ENCODE results near the gene ZYX. TPM values are rescaled to one million over a fixed set of nuclear protein-coding genes. Genes with fewer than 3 reads are reported as not detected.

ZYX gene
- polyA plus RNA-seq, 2 of the 4 experiments (the other 2 are of a cell fraction), result 13.3 to 109 TPM

GRCh38 chr7:143360788-143361551, 20.2 kb upstream of the ZYX start:
- ChIA-PET POLR2A (no interaction called here), CTCF (interaction anchor here (1.1 to 1.7 kb wide), 2 partner anchors 18 to 20 kb away, joined by 4 to 7 read pairs; no protein-coding TSS in a partner anchor)
- no peak for DNase-seq (ENCODE audit: low read depth in 1 of 2, low spot score in 1 of 2)
- TF ChIP-seq HOXB5 (CRISPR knock-in tag; IDR thresholded peaks at IDR 0.05), result no peak
- TF ChIP-seq RCOR1 (IDR thresholded peaks at IDR 0.05; ENCODE audit: low read depth, low read length), result no peak
- no peak for TF ChIP-seq RFX5 (IDR thresholded peaks at IDR 0.05)
- no peak for TF ChIP-seq HDAC2 (IDR thresholded peaks at IDR 0.05)
- no peak for TF ChIP-seq SMC3 (IDR thresholded peaks at IDR 0.05)
- no peak for TF ChIP-seq ZSCAN20 (CRISPR knock-in tag; IDR thresholded peaks at IDR 0.05)
- no peak for TF ChIP-seq FOSL2 (IDR thresholded peaks at IDR 0.05)
- no peak for TF ChIP-seq FOSL2 (CRISPR knock-in tag; IDR thresholded peaks at IDR 0.05)
- TF ChIP-seq FOSB (CRISPR knock-in tag; IDR thresholded peaks at IDR 0.05), result no peak
- TF ChIP-seq RNF2 (IDR thresholded peaks at IDR 0.05; ENCODE audit: borderline replicate concordance, low read depth), result no peak
- TF ChIP-seq E2F6 (IDR thresholded peaks at IDR 0.05; ENCODE audit: borderline replicate concordance, low read depth), result no peak
- TF ChIP-seq ZC3H11A (IDR thresholded peaks at IDR 0.05), result no peak
- TF ChIP-seq NR3C1 (IDR thresholded peaks at IDR 0.05), result no peak
- TF ChIP-seq TP53 (CRISPR knock-in tag; IDR thresholded peaks at IDR 0.05), result no peak
- no peak for TF ChIP-seq MAFK (IDR thresholded peaks at IDR 0.05; ENCODE audit: partially characterized antibody)
- no peak for TF ChIP-seq NPAS2 (CRISPR knock-in tag; IDR thresholded peaks at IDR 0.05; ENCODE audit: borderline replicate concordance)
- no peaks in the 10 kb centered on the region for H3K9me3 ChIP-seq
- peak overlapping the region; percentile 54 for H3K4me3 ChIP-seq
- ATAC-seq, result no peak
- WGBS (ENCODE audit: missing lambda C conversion rate), result 59% methylated on average over 14 of the region's 19 CpGs
- H3K4me2 ChIP-seq, result peak overlapping the region; percentile 94
- FAIRE-seq, result no peak
- peaks cover 5% of the 10 kb centered on the region; the same call in 1 of the 3 replicates for H3K4me1 ChIP-seq
- H3K27ac ChIP-seq, result no peak overlapping the region

GRCh38 chr7:143361552-143362130, 19.5 kb upstream of the ZYX start:
- ChIA-PET CTCF (no interaction called here), POLR2A (no interaction called here)
- FAIRE-seq, result no peak
- Histone ChIP-seq H3K4me1 (peaks cover 5% of the 10 kb centered on the region; the same call in 1 of the 3 replicates), H3K9me3 (no peaks in the 10 kb centered on the region), H3K27ac (peak overlapping the region; percentile 2 to 85; a peak in 4 of 6 replicates), H3K4me3 (peak overlapping the region; percentile 54), H3K4me2 (peak overlapping the region; percentile 94)
- WGBS (ENCODE audit: missing lambda C conversion rate), result 4% methylated on average over 13 of the region's 46 CpGs
- TF ChIP-seq POLR2AphosphoS2 (conservative IDR thresholded peaks at IDR 0.05; ENCODE audit: low read length) (no peak), RCOR1 (IDR thresholded peaks at IDR 0.05; ENCODE audit: low read depth, low read length) (no peak), RFX5 (IDR thresholded peaks at IDR 0.05) (no peak), HEYL (CRISPR knock-in tag; IDR thresholded peaks at IDR 0.05) (no peak), FOXS1 (CRISPR knock-in tag; IDR thresholded peaks at IDR 0.05) (no peak), PHF8 (IDR thresholded peaks at IDR 0.05; ENCODE audit: borderline replicate concordance, low read depth) (no peak), TFCP2L1 (CRISPR knock-in tag; IDR thresholded peaks at IDR 0.05) (no peak), CEBPB (IDR thresholded peaks at IDR 0.05) (no peak), SREBF2 (IDR thresholded peaks at IDR 0.05) (no peak), EHF (CRISPR knock-in tag; IDR thresholded peaks at IDR 0.05) (no peak), MAZ (IDR thresholded peaks at IDR 0.05; ENCODE audit: borderline replicate concordance, low read depth, low read length) (no peak), FOSB (CRISPR knock-in tag; IDR thresholded peaks at IDR 0.05) (no peak), BHLHE40 (IDR thresholded peaks at IDR 0.05; ENCODE audit: low read depth, low read length) (no peak), NPAS2 (CRISPR knock-in tag; IDR thresholded peaks at IDR 0.05; ENCODE audit: borderline replicate concordance) (no peak), SMC3 (IDR thresholded peaks at IDR 0.05) (no peak)
- ATAC-seq, result peak; percentile 8 to 11; a peak in 2 of 6 replicates
- no peak for DNase-seq (ENCODE audit: low read depth in 1 of 2, low spot score in 1 of 2)
